GM19043 (cell line): ENCODE measurements around the gene POLR2J.
A peak's percentile ranks its signal among the peaks of the same experiment; 100 is the strongest.
"Not testable (repeated sequence)": the region's sequence is repeated elsewhere in the genome, so short reads cannot be mapped to it uniquely, and the experiment has no call there.

Source experiments
- ATAC-seq: cut with Tn5 transposase; IDR thresholded peaks from one replicate; pipeline ENCODE4 v1.9.1; 2021; ENCODE audit warnings: low read depth; ENCODE audit not compliant: unreplicated experiment

POLR2J gene

GRCh38 chr7:102467581-102468477, 10.9 kb downstream of the POLR2J start:
- ATAC-seq = no peak

- no peak for ATAC-seq
Observed at GRCh38 chr7:102466097-102466496, 12.6 kb downstream of the POLR2J start.

GRCh38 chr7:102464577-102465280, 14.0 kb downstream of the POLR2J start, which contains the start of the genes ALKBH4 and LRWD1:
Gene ALKBH4 (minus strand): TSS chr7:102464863. CDS start chr7:102464836, 27 bp downstream.
Gene LRWD1 (plus strand): TSS chr7:102464984. CDS start chr7:102465081, 97 bp downstream.
- ATAC-seq = peak; percentile 63

- no peak for ATAC-seq
Observed at GRCh38 chr7:102463841-102464576, 14.7 kb downstream of the POLR2J start.

- no peak for ATAC-seq
Observed at GRCh38 chr7:102460467-102460866, 18.3 kb downstream of the POLR2J start.

- ATAC-seq = no peak
Observed at GRCh38 chr7:102459221-102459844, 19.4 kb downstream of the POLR2J start.

GRCh38 chr7:102457352-102457924, 21.3 kb downstream of the POLR2J start:
- no peak for ATAC-seq

GRCh38 chr7:102456327-102456726, 22.4 kb downstream of the POLR2J start:
- no peak for ATAC-seq

GRCh38 chr7:102455596-102455995, 23.1 kb downstream of the POLR2J start:
- ATAC-seq = no peak

GRCh38 chr7:102454932-102455331, 23.8 kb downstream of the POLR2J start:
- not testable (repeated sequence) for ATAC-seq

- no peak for ATAC-seq
Observed at GRCh38 chr7:102454468-102454867, 24.3 kb downstream of the POLR2J start.

- ATAC-seq = no peak
Observed at GRCh38 chr7:102453319-102453718, 25.4 kb downstream of the POLR2J start.

- ATAC-seq = no peak
Observed at GRCh38 chr7:102452451-102452850, 26.3 kb downstream of the POLR2J start.

- ATAC-seq = no peak
Observed at GRCh38 chr7:102451371-102452054, 27.2 kb downstream of the POLR2J start.

- no peak for ATAC-seq
Observed at GRCh38 chr7:102450242-102450641, 28.5 kb downstream of the POLR2J start.

GRCh38 chr7:102449136-102449535, 29.6 kb downstream of the POLR2J start:
- ATAC-seq = no peak

- no peak for ATAC-seq
Observed at GRCh38 chr7:102447311-102447710, 31.4 kb downstream of the POLR2J start.

- no peak for ATAC-seq
Observed at GRCh38 chr7:102446387-102447156, 32.1 kb downstream of the POLR2J start.

- ATAC-seq = no peak
Observed at GRCh38 chr7:102445674-102446071, 33.0 kb downstream of the POLR2J start.
